ENCODE data around the gene SLC4A1AP. TPM values are rescaled to one million over a fixed set of nuclear protein-coding genes. Genes with fewer than 3 reads are reported as not detected.
A peak's percentile ranks its signal among the peaks of the same experiment; 100 is the strongest.

The SLC4A1AP gene
- total RNA-seq, 1 donor from 2014 or later = 20.5 TPM

- H3K27me3 ChIP-seq (ENCODE audit: control insufficient read depth, insufficient read depth, low read length) = no peaks in the 10 kb centered on the region
- DNase-seq (ENCODE audit: low read depth) (no peak), FAIRE-seq (no peak)
- no peaks in the 10 kb centered on the region for H3K36me3 ChIP-seq (ENCODE audit: control insufficient read depth, insufficient read depth, low read length)
- no peak for TF ChIP-seq CTCF (IDR thresholded peaks at IDR 0.05; ENCODE audit: insufficient read depth, low read length, severe bottlenecking)
- H3K4me3 ChIP-seq (ENCODE audit: low read depth, low read length) = no peak overlapping the region
Measured at GRCh38 chr2:27708257-27708654, 44.6 kb downstream of the SLC4A1AP start.

- FAIRE-seq = no peak
- Histone ChIP-seq H3K4me3 (ENCODE audit: low read depth, low read length) (no peak overlapping the region), H3K36me3 (ENCODE audit: control insufficient read depth, insufficient read depth, low read length) (no peaks in the 10 kb centered on the region), H3K27me3 (ENCODE audit: control insufficient read depth, insufficient read depth, low read length) (no peaks in the 10 kb centered on the region)
- no peak for TF ChIP-seq CTCF (IDR thresholded peaks at IDR 0.05; ENCODE audit: insufficient read depth, low read length, severe bottlenecking)
- no peak for DNase-seq (ENCODE audit: low read depth)
Measured at GRCh38 chr2:27708666-27709065, 45.0 kb downstream of the SLC4A1AP start.

DNA sequence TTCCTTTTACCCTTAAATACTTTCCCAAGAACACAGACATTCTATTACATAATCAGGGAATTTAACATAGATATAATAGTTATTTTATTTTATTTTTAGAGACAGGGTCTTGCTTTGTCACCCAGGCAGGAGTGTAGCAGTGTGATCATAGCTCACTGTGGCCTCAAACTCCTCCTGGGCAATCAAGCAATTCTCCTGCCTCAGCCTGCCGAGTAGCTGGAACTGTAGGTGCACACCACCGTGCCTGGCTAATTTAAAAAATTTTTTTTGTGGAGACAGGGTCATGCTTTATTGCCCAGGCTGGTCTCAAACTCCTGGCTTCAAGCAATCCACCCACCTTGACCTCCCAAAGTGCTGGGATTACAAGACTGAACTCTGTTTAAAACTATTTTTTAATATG lies 45.6 kb downstream of the SLC4A1AP start:
- Histone ChIP-seq H3K36me3 (ENCODE audit: control insufficient read depth, insufficient read depth, low read length) (no peaks in the 10 kb centered on the region), H3K27me3 (ENCODE audit: control insufficient read depth, insufficient read depth, low read length) (no peaks in the 10 kb centered on the region), H3K4me3 (ENCODE audit: low read depth, low read length) (no peak overlapping the region)
- DNase-seq (ENCODE audit: low read depth) (no peak), FAIRE-seq (no peak)
- TF ChIP-seq CTCF (IDR thresholded peaks at IDR 0.05; ENCODE audit: insufficient read depth, low read length, severe bottlenecking) = no peak

- no peak for DNase-seq (ENCODE audit: low read depth)
- no peak for TF ChIP-seq CTCF (IDR thresholded peaks at IDR 0.05; ENCODE audit: insufficient read depth, low read length, severe bottlenecking)
- no peak overlapping the region for H3K4me3 ChIP-seq (ENCODE audit: low read depth, low read length)
- no peak for FAIRE-seq
- no peaks in the 10 kb centered on the region for H3K27me3 ChIP-seq (ENCODE audit: control insufficient read depth, insufficient read depth, low read length)
- no peaks in the 10 kb centered on the region for H3K36me3 ChIP-seq (ENCODE audit: control insufficient read depth, insufficient read depth, low read length)
Measured at GRCh38 chr2:27709960-27710575, 46.4 kb downstream of the SLC4A1AP start.

DNA sequence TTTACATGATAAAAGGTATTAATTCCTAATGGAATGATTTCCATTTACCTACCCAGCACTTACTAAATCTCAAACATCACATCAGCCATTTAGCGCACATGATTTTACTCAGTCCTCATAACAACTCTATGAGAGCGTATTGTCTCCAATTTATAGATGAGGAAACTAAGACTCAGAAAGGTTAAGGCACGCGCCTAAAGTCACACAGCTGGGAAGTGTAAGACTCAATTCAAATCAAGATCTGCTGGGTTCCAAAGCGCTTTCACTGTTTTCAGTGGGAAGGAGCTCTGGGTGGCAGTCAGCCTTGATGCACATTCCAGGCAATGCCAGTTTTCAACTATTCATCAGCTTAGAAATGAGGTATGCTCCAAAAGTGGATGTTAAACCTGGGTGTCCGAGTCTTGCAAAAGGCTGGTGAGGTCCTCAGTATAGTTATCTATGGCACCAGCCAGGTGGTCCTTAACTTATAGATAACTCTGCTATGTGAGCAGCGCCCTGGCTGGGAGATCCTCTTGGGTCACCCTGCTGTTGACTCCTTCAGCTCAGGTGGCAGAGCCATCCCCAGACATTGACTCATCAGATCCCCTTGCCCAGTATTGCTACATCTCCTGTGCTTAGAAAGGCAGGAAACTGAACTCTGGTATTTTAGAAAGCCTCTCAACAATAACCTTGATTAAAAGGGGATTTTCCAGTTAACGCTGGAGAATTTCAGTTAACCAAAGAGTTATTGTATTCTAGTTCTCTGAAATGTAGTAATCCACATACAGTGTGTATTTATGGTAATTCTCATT lies 47.1 kb downstream of the SLC4A1AP start:
- DNase-seq (ENCODE audit: low read depth) (peak; percentile 71), FAIRE-seq (no peak)
- Histone ChIP-seq H3K36me3 (ENCODE audit: control insufficient read depth, insufficient read depth, low read length) (no peaks in the 10 kb centered on the region), H3K4me3 (ENCODE audit: low read depth, low read length) (no peak overlapping the region), H3K27me3 (ENCODE audit: control insufficient read depth, insufficient read depth, low read length) (no peaks in the 10 kb centered on the region)
- TF ChIP-seq CTCF (IDR thresholded peaks at IDR 0.05; ENCODE audit: insufficient read depth, low read length, severe bottlenecking) = no peak

Data from bronchial epithelial cell (primary cell).